ENCODE data around the gene APEH.

- TF ChIP-seq CTCF (IDR thresholded peaks at IDR 0.05) (no peak), POLR2A (IDR thresholded peaks at IDR 0.05) (no peak)
Observed at GRCh38 chr3:49675912-49676311, 1.8 kb downstream of the APEH start.
